A673 (cell line): ENCODE results near the gene RALGAPA2. TPM values are rescaled to one million over a fixed set of nuclear protein-coding genes. Genes with fewer than 3 reads are reported as not detected.
A peak's percentile ranks its signal among the peaks of the same experiment; 100 is the strongest.

Experiments used
- BruUV-seq: library from RNA; stranded (reverse); fragments of 400-500 nt; replicated peaks from 2 replicates; lab custom pipeline; 2021; lab: Mats Ljungman, UMichigan
- CTCF ChIA-PET: fragments of 300-600 bp; sonication (Branson Sonifier 250); formaldehyde crosslinking; loops from one replicate; lab custom pipeline; 2022; ENCODE audit warnings: antibody characterized with exemption; lab: Charles Lee
- POLR2A ChIA-PET: fragments of 300-600 bp; sonication (Branson Sonifier 250); formaldehyde crosslinking; loops from one replicate; lab custom pipeline; 2022; ENCODE audit warnings: antibody characterized with exemption; ENCODE audit not compliant: low non-redundant PET; lab: Charles Lee
- DNase-seq: peaks from one replicate; pipeline ENCODE4 v3.0.0-alpha.2; 2015; ENCODE audit warnings: low spot score
- H3K27ac ChIP-seq: fragments of 200-600 bp; sonication (generic); 2 replicates; pipeline ENCODE4 v1.5.1; 2016; ENCODE audit warnings: mixed run types, low read depth, mild to moderate bottlenecking, mixed read lengths, antibody characterized with exemption, low read length; ENCODE audit not compliant: poor library complexity, severe bottlenecking
- H3K27me3 ChIP-seq: fragments of 200-600 bp; sonication (generic); replicated peaks from 2 replicates; pipeline ENCODE4 v1.6.1; 2017; ENCODE audit warnings: mixed run types, low read depth, mild to moderate bottlenecking, mixed read lengths, antibody characterized with exemption, low read length; ENCODE audit not compliant: insufficient read depth, poor library complexity
- H3K36me3 ChIP-seq: fragments of 200-600 bp; sonication (generic); 2 replicates; pipeline ENCODE4 v1.6.1; 2016; ENCODE audit warnings: mixed run types, mild to moderate bottlenecking, mixed read lengths, antibody characterized with exemption, low read length; ENCODE audit not compliant: insufficient read depth, poor library complexity, severe bottlenecking
- H3K4me1 ChIP-seq: fragments of 200-600 bp; sonication (generic); 2 replicates; pipeline ENCODE4 v1.6.1; 2017; ENCODE audit warnings: mixed run types, mild to moderate bottlenecking, mixed read lengths, antibody characterized with exemption, low read length; ENCODE audit not compliant: insufficient read depth, poor library complexity, severe bottlenecking
- H3K4me3 ChIP-seq: fragments of 200-600 bp; sonication (generic); 2 replicates; pipeline ENCODE4 v1.5.1; 2016; ENCODE audit warnings: low read depth, mixed run types, mild to moderate bottlenecking, mixed read lengths, low read length; ENCODE audit not compliant: poor library complexity, severe bottlenecking
- H3K9me3 ChIP-seq: fragments of 200-600 bp; sonication (generic); 2 replicates; pipeline ENCODE4 v1.6.1; 2016; ENCODE audit warnings: mixed run types, low read depth, mild to moderate bottlenecking, mixed read lengths, antibody characterized with exemption, low read length; ENCODE audit not compliant: poor library complexity, severe bottlenecking
- CTCF ChIP-seq: fragments of 300-800, 200-600 bp; sonication (generic); conservative IDR thresholded peaks from 2 replicates; pipeline ENCODE4 v1.5.1; 2017; ENCODE audit warnings: low read depth, mild to moderate bottlenecking, antibody characterized with exemption, low read length, moderate library complexity, mixed read lengths
- EZH2 ChIP-seq: fragments of 200-600 bp; sonication (generic); IDR thresholded peaks from 2 replicates; pipeline ENCODE4 v1.6.1; 2017; ENCODE audit warnings: borderline replicate concordance, low read depth, mild to moderate bottlenecking, mixed read lengths, antibody characterized with exemption, low read length; ENCODE audit not compliant: poor library complexity, severe bottlenecking
- intact Hi-C: fragments of 100-400 bp; cut with micrococcal nuclease; formaldehyde crosslinking; loops from one replicate; pipeline ENCODE4 v1.10.0; 2022; ENCODE audit not compliant: unreplicated experiment
- total RNA-seq: library from RNA; stranded (reverse); gene quantifications from 2 replicates; pipeline ENCODE4 v1.2.3, GENCODE V29; 2021

RALGAPA2 gene
- total RNA-seq, 1 experiment from 2014 or later, result 32.4 TPM

GRCh38 chr20:20436689-20437088, 275.8 kb downstream of the RALGAPA2 start:
- no peaks in the 10 kb centered on the region for H3K36me3 ChIP-seq
- TF ChIP-seq CTCF (no peak), EZH2 (no peak)
- H3K4me1 ChIP-seq, result no peaks in the 10 kb centered on the region
- no peak for DNase-seq
- BruUV-seq, result no TSS peak
- CTCF ChIA-PET, result no interaction called here
- intact Hi-C loops, result no loop called here
- no peaks in the 10 kb centered on the region for H3K27me3 ChIP-seq
- POLR2A ChIA-PET, result no interaction called here
- no peaks in the 10 kb centered on the region for H3K9me3 ChIP-seq
- no peak overlapping the region for H3K4me3 ChIP-seq
- H3K27ac ChIP-seq, result no peak overlapping the region

- TF ChIP-seq EZH2 (no peak), CTCF (peak; percentile 35; the same call in 1 of the 2 replicates)
- Histone ChIP-seq H3K4me1 (no peaks in the 10 kb centered on the region), H3K4me3 (no peak overlapping the region), H3K36me3 (no peaks in the 10 kb centered on the region), H3K27ac (no peak overlapping the region), H3K9me3 (no peaks in the 10 kb centered on the region), H3K27me3 (no peaks in the 10 kb centered on the region)
- no TSS peak for BruUV-seq
- ChIA-PET POLR2A (no interaction called here), CTCF (no interaction called here)
- intact Hi-C loops, result no loop called here
- no peak for DNase-seq
These were observed 277.0 kb downstream of the RALGAPA2 start for GRCh38 chr20:20435453-20435852.

- Histone ChIP-seq H3K4me3 (no peak overlapping the region), H3K4me1 (no peaks in the 10 kb centered on the region), H3K27me3 (no peaks in the 10 kb centered on the region), H3K9me3 (no peaks in the 10 kb centered on the region), H3K36me3 (no peaks in the 10 kb centered on the region), H3K27ac (no peak overlapping the region)
- no peak for DNase-seq
- BruUV-seq, result no TSS peak
- TF ChIP-seq EZH2 (no peak), CTCF (no peak)
- POLR2A ChIA-PET, result no interaction called here
- CTCF ChIA-PET, result no interaction called here
- intact Hi-C loops, result no loop called here
These were observed 279.7 kb downstream of the RALGAPA2 start for GRCh38 chr20:20432618-20433286.
